HepG2 (cell line): Measurements from ENCODE around the gene C1R. TPM values are rescaled to one million over a fixed set of nuclear protein-coding genes. Genes with fewer than 3 reads are reported as not detected.

Source experiments
- ELF3 ChIP-seq: IDR thresholded peaks from 2 replicates; pipeline ENCODE4 v1.6.1; 2016; ENCODE audit warnings: missing genetic modification reagents, missing compliant biosample characterization
- GABPB1 ChIP-seq: IDR thresholded peaks from 2 replicates; pipeline ENCODE4 v1.6.1; 2016; ENCODE audit warnings: mild to moderate bottlenecking, missing genetic modification reagents, moderate library complexity, missing compliant biosample characterization
- HNF4A ChIP-seq: sonication (generic); formaldehyde crosslinking; IDR thresholded peaks from 2 replicates; pipeline ENCODE4 v1.4.0; 2020; ENCODE audit warnings: missing genetic modification reagents
- HOXA5 ChIP-seq: sonication (generic); formaldehyde crosslinking; IDR thresholded peaks from 2 replicates; pipeline ENCODE4 v1.4.0; 2020; ENCODE audit warnings: missing genetic modification reagents
- KDM6A ChIP-seq: IDR thresholded peaks from 2 replicates; pipeline ENCODE4 v1.6.1; 2016; ENCODE audit warnings: low read depth
- MATR3 ChIP-seq: sonication (generic); formaldehyde crosslinking; IDR thresholded peaks from 2 replicates; pipeline ENCODE4 v1.4.0; 2020; ENCODE audit warnings: missing genetic modification reagents
- NCOA2 ChIP-seq: sonication (generic); formaldehyde crosslinking; IDR thresholded peaks from 2 replicates; pipeline ENCODE4 v1.8.0; 2022; ENCODE audit warnings: inconsistent platforms
- ONECUT2 ChIP-seq: sonication (generic); formaldehyde crosslinking; IDR thresholded peaks from 2 replicates; pipeline ENCODE4 v1.4.0; 2020; ENCODE audit warnings: missing genetic modification reagents
- TAF15 ChIP-seq: fragments of 200-400 bp; formaldehyde crosslinking; IDR thresholded peaks from one replicate; pipeline ENCODE4 v1.6.1; 2018; ENCODE audit warnings: mild to moderate bottlenecking, low read depth, low read length; ENCODE audit not compliant: poor library complexity, severe bottlenecking
- TCF7 ChIP-seq: sonication (generic); IDR thresholded peaks from 2 replicates; pipeline ENCODE4 v1.6.1; 2016; ENCODE audit warnings: antibody characterized with exemption, low read depth
- TMF1 ChIP-seq: sonication (generic); formaldehyde crosslinking; IDR thresholded peaks from 2 replicates; pipeline ENCODE4 v1.8.1; 2022; ENCODE audit warnings: low read depth, missing genetic modification reagents
- ZBTB7B ChIP-seq: sonication (generic); formaldehyde crosslinking; IDR thresholded peaks from 2 replicates; pipeline ENCODE4 v1.4.0; 2020; ENCODE audit warnings: missing genetic modification reagents
- ZNF12 ChIP-seq: sonication (generic); formaldehyde crosslinking; IDR thresholded peaks from 2 replicates; pipeline ENCODE4 v1.5.0; 2020; ENCODE audit warnings: missing genetic modification reagents
- ZNF337 ChIP-seq: sonication (generic); formaldehyde crosslinking; IDR thresholded peaks from 2 replicates; pipeline ENCODE4 v1.5.1; 2020; ENCODE audit warnings: missing genetic modification reagents, low read depth, mild to moderate bottlenecking, borderline replicate concordance
- ZNF382 ChIP-seq: sonication (generic); formaldehyde crosslinking; IDR thresholded peaks from 2 replicates; pipeline ENCODE4 v1.5.0; 2020; ENCODE audit warnings: missing genetic modification reagents, mild to moderate bottlenecking, borderline replicate concordance
- polyA plus RNA-seq, 8 experiments: library from polyadenylated mRNA; depleted of rRNA in 3 of 8; stranded (reverse) in 7 of 8; unstranded in 1 of 8; fragments of >200 nt; fragmentation: Illumina TruSeq in 4 of 8; extraction: Trizol in 4 of 8; gene quantifications; 2 replicates each; pipeline versions ENCODE4 v1.2.1 to v1.2.3, GENCODE V29; 2011 to 2016; ENCODE audit warnings: low read depth in 4 of 8, missing spikeins in 1 of 8, mixed read lengths in 1 of 8; ENCODE audit not compliant: insufficient read depth in 1 of 8
- total RNA-seq, 5 experiments: library from RNA; depleted of rRNA; stranded (reverse); fragments of >200 nt; fragmentation: Illumina TruSeq; extraction: Trizol; gene quantifications; 2 replicates each; pipeline ENCODE4 v1.2.3, GENCODE V29; 2016; ENCODE audit warnings: low read depth in 1 of 5
- TF ChIP-seq, protein P1 (sequence below): sonication (generic); formaldehyde crosslinking; IDR thresholded peaks from 2 replicates; pipeline ENCODE4 v1.4.0; 2020; ENCODE audit warnings: missing genetic modification reagents
- TF ChIP-seq, protein P2 (sequence below): sonication (generic); formaldehyde crosslinking; IDR thresholded peaks from 2 replicates; pipeline ENCODE4 v1.5.1; 2020; ENCODE audit warnings: mild to moderate bottlenecking, missing genetic modification reagents, borderline replicate concordance
- TF ChIP-seq, protein P3 (sequence below): sonication (generic); formaldehyde crosslinking; IDR thresholded peaks from 2 replicates; pipeline ENCODE4 v1.4.0; 2020; ENCODE audit warnings: missing genetic modification reagents, mild to moderate bottlenecking, borderline replicate concordance
- TF ChIP-seq, protein P4 (sequence below): sonication (generic); formaldehyde crosslinking; IDR thresholded peaks from 2 replicates; pipeline ENCODE4 v1.8.0; 2022; ENCODE audit warnings: mild to moderate bottlenecking, missing genetic modification reagents, moderate library complexity

Gene C1R
- total and polyA plus RNA-seq, 2 of the 13 experiments (the other 11 are each of a cell fraction or from before 2014, with no cell fraction given), result 3.5 to 6.5 TPM

DNA sequence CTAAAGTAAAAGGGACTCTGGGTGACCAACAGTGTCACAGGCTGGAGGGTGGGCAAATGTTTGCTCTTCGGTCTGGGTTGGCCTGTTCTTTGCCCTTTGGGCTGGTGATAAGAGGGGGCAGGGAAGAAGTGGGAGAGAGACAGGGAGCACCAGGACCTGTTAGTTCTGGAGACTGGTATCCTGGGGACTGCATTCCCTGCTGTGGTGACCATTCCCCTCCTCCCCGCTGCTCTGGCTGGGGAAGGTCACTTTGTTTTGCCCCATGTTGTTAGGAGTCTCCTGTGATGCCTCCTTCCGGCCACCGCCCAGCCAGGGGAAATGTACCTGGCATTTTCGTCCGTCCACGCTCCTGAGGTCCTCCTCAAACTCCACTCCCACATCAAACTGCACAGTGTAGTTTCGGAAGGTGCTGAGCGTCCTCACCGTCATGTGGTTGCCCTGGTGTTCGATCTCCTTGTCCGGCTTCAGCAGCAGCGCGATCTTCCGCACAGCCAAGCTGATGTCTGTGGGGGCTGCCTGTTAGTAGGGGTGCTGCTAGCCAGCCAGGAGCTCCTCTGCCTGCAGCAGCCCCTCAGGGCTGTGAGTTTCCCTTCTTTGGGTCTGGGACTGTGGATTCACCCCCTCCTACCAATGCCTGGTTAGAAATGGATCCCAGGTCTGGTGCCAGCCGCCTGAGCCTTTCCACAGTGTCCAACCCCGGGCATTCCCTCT is 35.8 kb upstream of the C1R start (continued):
- TF ChIP-seq, protein P1, sequence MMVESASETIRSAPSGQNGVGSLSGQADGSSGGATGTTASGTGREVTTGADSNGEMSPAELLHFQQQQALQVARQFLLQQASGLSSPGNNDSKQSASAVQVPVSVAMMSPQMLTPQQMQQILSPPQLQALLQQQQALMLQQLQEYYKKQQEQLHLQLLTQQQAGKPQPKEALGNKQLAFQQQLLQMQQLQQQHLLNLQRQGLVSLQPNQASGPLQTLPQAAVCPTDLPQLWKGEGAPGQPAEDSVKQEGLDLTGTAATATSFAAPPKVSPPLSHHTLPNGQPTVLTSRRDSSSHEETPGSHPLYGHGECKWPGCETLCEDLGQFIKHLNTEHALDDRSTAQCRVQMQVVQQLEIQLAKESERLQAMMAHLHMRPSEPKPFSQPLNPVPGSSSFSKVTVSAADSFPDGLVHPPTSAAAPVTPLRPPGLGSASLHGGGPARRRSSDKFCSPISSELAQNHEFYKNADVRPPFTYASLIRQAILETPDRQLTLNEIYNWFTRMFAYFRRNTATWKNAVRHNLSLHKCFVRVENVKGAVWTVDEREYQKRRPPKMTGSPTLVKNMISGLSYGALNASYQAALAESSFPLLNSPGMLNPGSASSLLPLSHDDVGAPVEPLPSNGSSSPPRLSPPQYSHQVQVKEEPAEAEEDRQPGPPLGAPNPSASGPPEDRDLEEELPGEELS (CRISPR knock-in tag), result no peak; the same call in none of the 2 replicates
- TF ChIP-seq ZNF382 (CRISPR knock-in tag) (no peak), ZNF337 (no peak), ELF3 (CRISPR knock-in tag) (no peak), NCOA2 (peak; percentile 69), ZNF12 (CRISPR knock-in tag) (no peak), MATR3 (CRISPR knock-in tag) (no peak), HNF4A (CRISPR knock-in tag) (peak; percentile 97), KDM6A (CRISPR knock-in tag) (peak; percentile 63), ONECUT2 (CRISPR knock-in tag) (no peak), GABPB1 (CRISPR knock-in tag) (peak; percentile 52), TCF7 (no peak), TAF15 (no peak), HOXA5 (CRISPR knock-in tag) (no peak), ZBTB7B (peak; percentile 99), TMF1 (no peak)
- TF ChIP-seq, protein P2, sequence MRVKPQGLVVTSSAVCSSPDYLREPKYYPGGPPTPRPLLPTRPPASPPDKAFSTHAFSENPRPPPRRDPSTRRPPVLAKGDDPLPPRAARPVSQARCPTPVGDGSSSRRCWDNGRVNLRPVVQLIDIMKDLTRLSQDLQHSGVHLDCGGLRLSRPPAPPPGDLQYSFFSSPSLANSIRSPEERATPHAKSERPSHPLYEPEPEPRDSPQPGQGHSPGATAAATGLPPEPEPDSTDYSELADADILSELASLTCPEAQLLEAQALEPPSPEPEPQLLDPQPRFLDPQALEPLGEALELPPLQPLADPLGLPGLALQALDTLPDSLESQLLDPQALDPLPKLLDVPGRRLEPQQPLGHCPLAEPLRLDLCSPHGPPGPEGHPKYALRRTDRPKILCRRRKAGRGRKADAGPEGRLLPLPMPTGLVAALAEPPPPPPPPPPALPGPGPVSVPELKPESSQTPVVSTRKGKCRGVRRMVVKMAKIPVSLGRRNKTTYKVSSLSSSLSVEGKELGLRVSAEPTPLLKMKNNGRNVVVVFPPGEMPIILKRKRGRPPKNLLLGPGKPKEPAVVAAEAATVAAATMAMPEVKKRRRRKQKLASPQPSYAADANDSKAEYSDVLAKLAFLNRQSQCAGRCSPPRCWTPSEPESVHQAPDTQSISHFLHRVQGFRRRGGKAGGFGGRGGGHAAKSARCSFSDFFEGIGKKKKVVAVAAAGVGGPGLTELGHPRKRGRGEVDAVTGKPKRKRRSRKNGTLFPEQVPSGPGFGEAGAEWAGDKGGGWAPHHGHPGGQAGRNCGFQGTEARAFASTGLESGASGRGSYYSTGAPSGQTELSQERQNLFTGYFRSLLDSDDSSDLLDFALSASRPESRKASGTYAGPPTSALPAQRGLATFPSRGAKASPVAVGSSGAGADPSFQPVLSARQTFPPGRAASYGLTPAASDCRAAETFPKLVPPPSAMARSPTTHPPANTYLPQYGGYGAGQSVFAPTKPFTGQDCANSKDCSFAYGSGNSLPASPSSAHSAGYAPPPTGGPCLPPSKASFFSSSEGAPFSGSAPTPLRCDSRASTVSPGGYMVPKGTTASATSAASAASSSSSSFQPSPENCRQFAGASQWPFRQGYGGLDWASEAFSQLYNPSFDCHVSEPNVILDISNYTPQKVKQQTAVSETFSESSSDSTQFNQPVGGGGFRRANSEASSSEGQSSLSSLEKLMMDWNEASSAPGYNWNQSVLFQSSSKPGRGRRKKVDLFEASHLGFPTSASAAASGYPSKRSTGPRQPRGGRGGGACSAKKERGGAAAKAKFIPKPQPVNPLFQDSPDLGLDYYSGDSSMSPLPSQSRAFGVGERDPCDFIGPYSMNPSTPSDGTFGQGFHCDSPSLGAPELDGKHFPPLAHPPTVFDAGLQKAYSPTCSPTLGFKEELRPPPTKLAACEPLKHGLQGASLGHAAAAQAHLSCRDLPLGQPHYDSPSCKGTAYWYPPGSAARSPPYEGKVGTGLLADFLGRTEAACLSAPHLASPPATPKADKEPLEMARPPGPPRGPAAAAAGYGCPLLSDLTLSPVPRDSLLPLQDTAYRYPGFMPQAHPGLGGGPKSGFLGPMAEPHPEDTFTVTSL, result 0 out of 2 replicates have a peak, but pooled peaks have one; percentile 35
- TF ChIP-seq, protein P3, sequence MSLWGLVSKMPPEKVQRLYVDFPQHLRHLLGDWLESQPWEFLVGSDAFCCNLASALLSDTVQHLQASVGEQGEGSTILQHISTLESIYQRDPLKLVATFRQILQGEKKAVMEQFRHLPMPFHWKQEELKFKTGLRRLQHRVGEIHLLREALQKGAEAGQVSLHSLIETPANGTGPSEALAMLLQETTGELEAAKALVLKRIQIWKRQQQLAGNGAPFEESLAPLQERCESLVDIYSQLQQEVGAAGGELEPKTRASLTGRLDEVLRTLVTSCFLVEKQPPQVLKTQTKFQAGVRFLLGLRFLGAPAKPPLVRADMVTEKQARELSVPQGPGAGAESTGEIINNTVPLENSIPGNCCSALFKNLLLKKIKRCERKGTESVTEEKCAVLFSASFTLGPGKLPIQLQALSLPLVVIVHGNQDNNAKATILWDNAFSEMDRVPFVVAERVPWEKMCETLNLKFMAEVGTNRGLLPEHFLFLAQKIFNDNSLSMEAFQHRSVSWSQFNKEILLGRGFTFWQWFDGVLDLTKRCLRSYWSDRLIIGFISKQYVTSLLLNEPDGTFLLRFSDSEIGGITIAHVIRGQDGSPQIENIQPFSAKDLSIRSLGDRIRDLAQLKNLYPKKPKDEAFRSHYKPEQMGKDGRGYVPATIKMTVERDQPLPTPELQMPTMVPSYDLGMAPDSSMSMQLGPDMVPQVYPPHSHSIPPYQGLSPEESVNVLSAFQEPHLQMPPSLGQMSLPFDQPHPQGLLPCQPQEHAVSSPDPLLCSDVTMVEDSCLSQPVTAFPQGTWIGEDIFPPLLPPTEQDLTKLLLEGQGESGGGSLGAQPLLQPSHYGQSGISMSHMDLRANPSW (CRISPR knock-in tag), result no peak
- TF ChIP-seq, protein P4, sequence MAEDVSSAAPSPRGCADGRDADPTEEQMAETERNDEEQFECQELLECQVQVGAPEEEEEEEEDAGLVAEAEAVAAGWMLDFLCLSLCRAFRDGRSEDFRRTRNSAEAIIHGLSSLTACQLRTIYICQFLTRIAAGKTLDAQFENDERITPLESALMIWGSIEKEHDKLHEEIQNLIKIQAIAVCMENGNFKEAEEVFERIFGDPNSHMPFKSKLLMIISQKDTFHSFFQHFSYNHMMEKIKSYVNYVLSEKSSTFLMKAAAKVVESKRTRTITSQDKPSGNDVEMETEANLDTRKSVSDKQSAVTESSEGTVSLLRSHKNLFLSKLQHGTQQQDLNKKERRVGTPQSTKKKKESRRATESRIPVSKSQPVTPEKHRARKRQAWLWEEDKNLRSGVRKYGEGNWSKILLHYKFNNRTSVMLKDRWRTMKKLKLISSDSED, result no peak
